Hypothalamus (tissue), 51 donors: ENCODE results near the gene TNIK.
A peak's percentile ranks its signal among the peaks of the same experiment; 100 is the strongest.

Experiments used
- DNase-seq, 51 donors: peaks; one replicate each; lab custom pipeline; 2025; lab: John Stamatoyannopoulos, UW

Gene TNIK

GRCh38 chr3:171038342-171038741 is 421.9 kb downstream of the TNIK start:
- DNase-seq: no peak

- no peak for DNase-seq
These were observed 431.4 kb downstream of the TNIK start for GRCh38 chr3:171028779-171029232.

- peak in 25 of 51 donors; percentile 1 to 50 (median 15) for DNase-seq
These were observed 432.0 kb downstream of the TNIK start for GRCh38 chr3:171028025-171028778.

DNA sequence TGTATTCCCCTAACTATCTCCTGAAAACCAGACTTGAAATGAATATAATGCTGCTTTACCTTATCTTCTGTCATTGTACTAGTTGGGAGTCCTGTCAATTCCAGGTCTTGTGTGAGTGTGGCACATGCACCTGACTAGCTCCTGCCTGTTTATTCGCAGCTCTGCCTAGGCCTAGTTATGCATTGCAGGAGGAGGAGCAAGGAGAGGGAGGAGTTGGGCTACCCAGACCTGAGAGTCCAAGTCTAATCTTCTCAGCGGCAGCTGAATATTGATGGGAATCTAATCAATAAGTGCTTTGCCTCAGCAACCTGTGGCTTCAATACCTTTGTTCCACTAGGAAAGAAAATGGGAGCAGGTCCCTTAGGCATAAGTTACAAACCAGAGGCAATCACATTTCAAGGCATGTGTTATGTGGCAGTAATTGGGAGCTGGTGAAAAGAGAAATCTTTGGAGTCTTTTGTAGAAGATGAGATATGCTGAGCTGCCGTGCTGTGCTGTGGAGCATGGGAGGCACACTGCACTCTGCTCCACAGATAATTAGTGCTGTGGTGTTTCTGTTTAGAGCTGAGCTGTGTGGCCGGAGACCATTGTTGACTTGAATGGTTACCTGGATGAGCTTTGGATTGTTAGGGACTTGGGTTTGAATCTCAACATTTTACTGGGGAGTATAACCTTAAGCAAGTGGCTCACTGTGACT is 433.5 kb downstream of the TNIK start, which contains the start of gene SLC2A2:
TSS of gene SLC2A2 (minus strand) at position 124 of the 697 bp plus-strand sequence. CDS start at position 74, 50 bp downstream.
- DNase-seq: no peak

DNA sequence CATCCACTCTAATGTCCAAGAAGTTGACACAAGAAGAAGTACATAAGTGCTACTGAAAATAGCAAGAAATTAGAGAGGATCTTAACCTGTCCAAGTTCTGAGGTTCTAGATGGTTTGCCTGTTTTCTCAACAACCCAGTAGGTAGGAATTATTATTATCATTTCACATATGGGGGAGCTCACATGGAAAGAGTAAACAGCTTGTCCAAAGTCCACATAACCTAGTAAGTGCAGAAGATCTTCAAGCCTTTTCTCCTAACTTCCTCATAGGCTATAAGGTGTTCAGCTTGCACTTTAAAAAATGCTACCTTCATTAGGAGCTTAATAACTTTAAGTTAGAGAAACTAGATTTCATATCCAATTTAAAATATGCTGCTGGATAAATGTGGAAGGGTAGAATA is 436.6 kb downstream of the TNIK start:
- DNase-seq: no peak

DNA sequence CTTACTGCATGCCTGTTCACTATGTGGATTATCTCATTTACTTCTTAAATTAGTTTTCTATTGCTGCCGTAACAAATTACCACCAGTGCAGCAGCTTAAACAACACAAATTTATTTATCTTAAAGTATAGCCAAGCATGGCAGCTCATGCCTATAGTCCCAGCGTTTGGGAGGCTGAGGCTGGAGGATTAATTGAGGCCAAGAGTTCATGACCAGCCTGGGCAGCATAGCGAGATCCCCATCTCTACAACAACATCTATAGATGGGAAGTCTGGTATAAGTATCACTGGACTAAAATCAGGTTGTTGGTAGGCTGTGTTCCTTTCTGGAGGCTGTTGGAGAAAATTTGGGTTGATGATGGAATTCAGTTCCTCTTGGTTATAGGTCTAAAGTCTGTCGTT is 438.8 kb downstream of the TNIK start:
- DNase-seq: no peak

GRCh38 chr3:171018156-171018935 is 441.9 kb downstream of the TNIK start:
- no peak for DNase-seq

DNA sequence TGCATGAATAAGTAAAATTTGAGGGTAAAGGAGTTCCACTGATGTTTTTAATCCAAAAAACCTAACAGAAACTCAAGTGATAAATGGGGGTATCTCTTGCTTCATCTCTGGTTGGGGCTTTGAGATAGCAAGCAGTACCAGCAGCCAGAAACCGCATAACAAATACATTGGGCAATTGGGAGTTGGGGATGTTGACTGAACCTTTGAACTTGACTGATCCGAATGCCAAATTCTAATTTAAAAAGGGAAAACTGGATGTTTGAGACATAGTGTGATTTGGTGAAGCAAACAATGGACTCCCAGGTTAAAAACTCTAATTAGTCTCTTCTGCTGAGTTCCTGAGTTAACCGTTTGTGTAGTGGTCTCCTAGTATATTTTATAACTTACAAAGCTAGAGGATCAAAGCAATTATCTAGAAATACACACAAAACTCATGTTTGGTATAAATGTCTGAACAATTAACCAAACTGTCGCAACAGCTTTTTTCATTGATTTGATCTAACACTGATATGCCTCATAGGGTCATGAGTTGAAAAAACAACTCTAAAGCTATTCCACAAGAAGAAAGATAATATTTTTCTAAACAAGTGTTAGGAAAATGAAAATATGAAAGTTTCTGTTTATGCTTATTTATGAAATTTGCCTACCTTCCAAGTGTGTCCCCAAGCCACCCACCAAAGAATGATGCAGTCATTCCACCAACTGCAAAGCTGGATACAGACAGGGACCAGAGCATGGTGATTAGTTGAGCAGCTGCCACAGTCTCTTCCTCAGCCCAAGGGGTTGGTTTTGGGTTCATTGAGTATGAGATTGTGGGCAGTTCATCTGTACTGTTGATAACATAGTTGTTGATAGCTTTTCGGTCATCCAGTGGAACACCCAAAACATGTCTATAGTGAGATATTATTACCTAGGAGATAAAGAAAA is 446.1 kb downstream of the TNIK start:
- DNase-seq: no peak

GRCh38 chr3:171011873-171012336 is 448.3 kb downstream of the TNIK start:
- no peak for DNase-seq
